Activated T-cell treated with anti-CD3 and anti-CD28 coated beads, Interleukin-2, amount 50 U/mL, for 72 hours (primary cell): Measurements from ENCODE around the gene FCRLA. TPM values are rescaled to one million over a fixed set of nuclear protein-coding genes. Genes with fewer than 3 reads are reported as not detected.

Experiments used
- ATAC-seq, 2 donors: fragments of 150-1000 bp; cut with Tn5 transposase; replicated peaks in 1 of 2; 2 replicates each; pipeline ENCODE4 v1.10.0; 2021; ENCODE audit warnings: moderate library complexity in 2 of 2, mild to moderate bottlenecking in 1 of 2
- DNase-seq, 2 donors: peaks; one replicate each; pipeline ENCODE4 v3.0.0; 2021 to 2022; ENCODE audit warnings: mixed read lengths in 1 of 2
- H3K27ac Mint-ChIP-seq: one replicate; pipeline ENCODE4 v1.8.0; 2022; ENCODE audit warnings: mild to moderate bottlenecking, moderate library complexity, mixed read lengths
- H3K27me3 Mint-ChIP-seq: one replicate; pipeline ENCODE4 v1.8.0; 2022; ENCODE audit warnings: low read depth, mixed read lengths
- H3K36me3 Mint-ChIP-seq, 2 donors: one replicate each; pipeline ENCODE4 v1.8.0; 2022; ENCODE audit warnings: mixed read lengths in 2 of 2, mild to moderate bottlenecking in 1 of 2; ENCODE audit not compliant: insufficient read depth in 2 of 2
- H3K4me1 Mint-ChIP-seq: one replicate; pipeline ENCODE4 v1.8.0; 2022; ENCODE audit warnings: low read depth, mixed read lengths
- H3K4me3 Mint-ChIP-seq, 2 donors: one replicate each; pipeline ENCODE4 v1.8.0; 2022; ENCODE audit warnings: mild to moderate bottlenecking in 2 of 2, mixed read lengths in 2 of 2, moderate library complexity in 2 of 2
- H3K9me3 Mint-ChIP-seq, 2 donors: one replicate each; pipeline ENCODE4 v1.8.0; 2022; ENCODE audit warnings: mixed read lengths in 2 of 2
- total RNA-seq, 2 donors: library from RNA; stranded (reverse); gene quantifications; one replicate each; pipeline ENCODE4 v1.2.3, GENCODE V29; 2022

Gene FCRLA
- total RNA-seq, 2 donors from 2014 or later = 0.30 TPM; not detected in 1

GRCh38 chr1:161747801-161748200 lies 40.8 kb downstream of the FCRLA start:
- ATAC-seq = no peak
- Mint-ChIP-seq H3K36me3 (peaks cover 0 to 11% of the 10 kb centered on the region in 2 donors), H3K27ac (no peak overlapping the region), H3K4me3 (peak overlapping the region; percentile 40 to 100), H3K27me3 (peaks cover 16% of the 10 kb centered on the region), H3K9me3 (no peaks in the 10 kb centered on the region), H3K4me1 (peaks cover 65% of the 10 kb centered on the region)
- no peak for DNase-seq

GRCh38 chr1:161749509-161750407 lies 42.7 kb downstream of the FCRLA start, which contains the start of gene DUSP12:
DUSP12 (plus strand) TSS chr1:161749786; CDS start chr1:161749802, 16 bp downstream.
- ATAC-seq = peak; percentile 96 to 97
- Mint-ChIP-seq H3K27me3 (peaks cover 15% of the 10 kb centered on the region), H3K9me3 (peaks cover 6 to 7% of the 10 kb centered on the region in 2 donors), H3K4me1 (peaks cover 57% of the 10 kb centered on the region), H3K27ac (peak within 1 kb of the TSS; percentile 98), H3K36me3 (peaks cover 8 to 27% of the 10 kb centered on the region in 2 donors), H3K4me3 (peak within 1 kb of the TSS; percentile 99 to 100)
- peak; percentile 91 to 92 for DNase-seq

- H3K27ac Mint-ChIP-seq = peak overlapping the region; percentile 82
- H3K4me1 Mint-ChIP-seq = peaks cover 56% of the 10 kb centered on the region
- peaks cover 3 to 10% of the 10 kb centered on the region in 2 donors for H3K36me3 Mint-ChIP-seq
- H3K4me3 Mint-ChIP-seq = peak overlapping the region; percentile 49 to 96
- H3K27me3 Mint-ChIP-seq = no peaks in the 10 kb centered on the region
- ATAC-seq (peak; percentile 32 to 57), DNase-seq (peak; percentile 49 to 56)
- no peaks in the 10 kb centered on the region for H3K9me3 Mint-ChIP-seq
Measured at GRCh38 chr1:161763522-161764098, 56.6 kb downstream of the FCRLA start.

Other genes with a start within 250 kb of the FCRLA start
- gene FCGR2A, start 201.8 kb upstream of the FCRLA start, total RNA-seq = under 1 TPM; 0.43 to 0.88 TPM
- gene HSPA6, start 182.7 kb upstream of the FCRLA start, total RNA-seq = under 1 TPM; 0.24 to 0.53 TPM
- 1 to 10 TPM in 1 of 2 donors, under 1 TPM in 1; 0.38 to 1.5 TPM for gene FCGR3A, start 157.4 kb upstream of the FCRLA start, total RNA-seq
- gene FCGR3B, start 76.1 kb upstream of the FCRLA start, total RNA-seq = under 1 TPM in 1 of 2 donors, not detected in 1; 0.30 TPM
- gene FCGR2B, start 44.1 kb upstream of the FCRLA start, total RNA-seq = not detected
- 1 to 10 TPM in 1 of 2 donors, under 1 TPM in 1; 0.43 to 1.2 TPM for gene FCRLB, start 14.3 kb downstream of the FCRLA start, total RNA-seq
- gene DUSP12, start 42.6 kb downstream of the FCRLA start, total RNA-seq = 10 to 100 TPM; 33.0 to 41.1 TPM
- 10 to 100 TPM; 23.7 to 28.4 TPM for gene ATF6, start 59.1 kb downstream of the FCRLA start, total RNA-seq